ENCODE measurements around the gene NDUFB10. TPM values are rescaled to one million over a fixed set of nuclear protein-coding genes. Genes with fewer than 3 reads are reported as not detected.

Gene NDUFB10
- total RNA-seq, 1 experiment from 2014 or later, result 190 TPM

- H3K79me2 ChIP-seq (ENCODE audit: low read depth), result no peaks in the 10 kb centered on the region
- H3K4me2 ChIP-seq, result no peak overlapping the region
- ChIA-PET CTCF (no interaction called here), POLR2A (ENCODE audit: unreplicated experiment) (no interaction called here)
- H3K4me3 ChIP-seq, result no peak overlapping the region
- TF ChIP-seq EZH2 (IDR thresholded peaks at IDR 0.05; ENCODE audit: low read depth) (no peak), CTCF (conservative IDR thresholded peaks at IDR 0.05) (no peak)
- intact Hi-C loops (cut with micrococcal nuclease; ENCODE audit: unreplicated experiment), result no loop called here
- no peak overlapping the region for H2AFZ ChIP-seq
- no TSS peak for BruUV-seq (replicated peaks)
- H3K36me3 ChIP-seq (ENCODE audit: low read depth), result no peaks in the 10 kb centered on the region
- H4K20me1 ChIP-seq (ENCODE audit: insufficient read depth), result no peaks in the 10 kb centered on the region
- peaks cover 20% of the 10 kb centered on the region for H3F3A ChIP-seq (ENCODE audit: insufficient read depth, low read depth)
- H3K27me3 ChIP-seq (ENCODE audit: insufficient read depth, low read depth), result no peaks in the 10 kb centered on the region
- H3K4me1 ChIP-seq (replicated peaks; ENCODE audit: insufficient read depth), result peaks cover 19% of the 10 kb centered on the region
- H3K9me2 ChIP-seq (ENCODE audit: insufficient read depth), result no peaks in the 10 kb centered on the region
- H3K9me3 ChIP-seq (ENCODE audit: insufficient read depth, low read depth), result no peaks in the 10 kb centered on the region
- H3K27ac ChIP-seq, result no peak overlapping the region
- DNase-seq, result no peak
Measured at GRCh38 chr16:1933097-1933661, 26.2 kb upstream of the NDUFB10 start.

- H4K20me1 ChIP-seq (ENCODE audit: insufficient read depth), result no peaks in the 10 kb centered on the region
- CTCF ChIA-PET, result no interaction called here
- H3K9me3 ChIP-seq (ENCODE audit: insufficient read depth, low read depth), result no peaks in the 10 kb centered on the region
- no peak overlapping the region for H2AFZ ChIP-seq
- no peak for DNase-seq
- H3K36me3 ChIP-seq (ENCODE audit: low read depth), result no peaks in the 10 kb centered on the region
- H3K79me2 ChIP-seq (ENCODE audit: low read depth), result 0 out of 2 replicates have a peak, but pooled peaks cover 12% of the 10 kb centered on the region
- H3K27me3 ChIP-seq (ENCODE audit: insufficient read depth, low read depth), result no peaks in the 10 kb centered on the region
- no peak for TF ChIP-seq CTCF (conservative IDR thresholded peaks at IDR 0.05)
- TF ChIP-seq EZH2 (IDR thresholded peaks at IDR 0.05; ENCODE audit: low read depth), result no peak
- peaks cover 37% of the 10 kb centered on the region for H3F3A ChIP-seq (ENCODE audit: insufficient read depth, low read depth)
- no peak overlapping the region for H3K4me2 ChIP-seq
- H3K4me1 ChIP-seq (replicated peaks; ENCODE audit: insufficient read depth), result peaks cover 33% of the 10 kb centered on the region
- no TSS peak for BruUV-seq (replicated peaks)
- POLR2A ChIA-PET (ENCODE audit: unreplicated experiment), result no interaction called here
- no peak overlapping the region for H3K27ac ChIP-seq
- intact Hi-C loops (cut with micrococcal nuclease; ENCODE audit: unreplicated experiment), result no loop called here
- H3K4me3 ChIP-seq, result no peak overlapping the region
- no peaks in the 10 kb centered on the region for H3K9me2 ChIP-seq (ENCODE audit: insufficient read depth)
Measured at GRCh38 chr16:1936945-1937479, 22.3 kb upstream of the NDUFB10 start.

- DNase-seq, result no peak
- CTCF ChIA-PET, result no interaction called here
- POLR2A ChIA-PET (ENCODE audit: unreplicated experiment), result interaction anchor here (0.7 kb wide), 1 partner anchor 12 kb away, joined by 6 read pairs; no protein-coding TSS in a partner anchor
- Histone ChIP-seq H3K36me3 (ENCODE audit: low read depth) (no peaks in the 10 kb centered on the region), H4K20me1 (ENCODE audit: insufficient read depth) (no peaks in the 10 kb centered on the region), H3K9me2 (ENCODE audit: insufficient read depth) (no peaks in the 10 kb centered on the region), H3K79me2 (ENCODE audit: low read depth) (peaks cover 18% of the 10 kb centered on the region; the same call in 1 of the 2 replicates), H3K4me3 (no peak overlapping the region), H3K4me1 (replicated peaks; ENCODE audit: insufficient read depth) (peaks cover 36% of the 10 kb centered on the region), H3K4me2 (no peak overlapping the region), H3K27me3 (ENCODE audit: insufficient read depth, low read depth) (no peaks in the 10 kb centered on the region), H3K9me3 (ENCODE audit: insufficient read depth, low read depth) (no peaks in the 10 kb centered on the region), H3K27ac (no peak overlapping the region), H2AFZ (no peak overlapping the region), H3F3A (ENCODE audit: insufficient read depth, low read depth) (peaks cover 46% of the 10 kb centered on the region)
- intact Hi-C loops (cut with micrococcal nuclease; ENCODE audit: unreplicated experiment), result no loop called here
- TF ChIP-seq EZH2 (IDR thresholded peaks at IDR 0.05; ENCODE audit: low read depth) (no peak), CTCF (conservative IDR thresholded peaks at IDR 0.05) (no peak)
- BruUV-seq (replicated peaks), result no TSS peak
Measured at GRCh38 chr16:1938316-1938715, 21.0 kb upstream of the NDUFB10 start.
